ENCODE measurements around the gene TULP4.

The TULP4 gene, protein sequence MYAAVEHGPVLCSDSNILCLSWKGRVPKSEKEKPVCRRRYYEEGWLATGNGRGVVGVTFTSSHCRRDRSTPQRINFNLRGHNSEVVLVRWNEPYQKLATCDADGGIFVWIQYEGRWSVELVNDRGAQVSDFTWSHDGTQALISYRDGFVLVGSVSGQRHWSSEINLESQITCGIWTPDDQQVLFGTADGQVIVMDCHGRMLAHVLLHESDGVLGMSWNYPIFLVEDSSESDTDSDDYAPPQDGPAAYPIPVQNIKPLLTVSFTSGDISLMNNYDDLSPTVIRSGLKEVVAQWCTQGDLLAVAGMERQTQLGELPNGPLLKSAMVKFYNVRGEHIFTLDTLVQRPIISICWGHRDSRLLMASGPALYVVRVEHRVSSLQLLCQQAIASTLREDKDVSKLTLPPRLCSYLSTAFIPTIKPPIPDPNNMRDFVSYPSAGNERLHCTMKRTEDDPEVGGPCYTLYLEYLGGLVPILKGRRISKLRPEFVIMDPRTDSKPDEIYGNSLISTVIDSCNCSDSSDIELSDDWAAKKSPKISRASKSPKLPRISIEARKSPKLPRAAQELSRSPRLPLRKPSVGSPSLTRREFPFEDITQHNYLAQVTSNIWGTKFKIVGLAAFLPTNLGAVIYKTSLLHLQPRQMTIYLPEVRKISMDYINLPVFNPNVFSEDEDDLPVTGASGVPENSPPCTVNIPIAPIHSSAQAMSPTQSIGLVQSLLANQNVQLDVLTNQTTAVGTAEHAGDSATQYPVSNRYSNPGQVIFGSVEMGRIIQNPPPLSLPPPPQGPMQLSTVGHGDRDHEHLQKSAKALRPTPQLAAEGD (N-terminal part only)

DNA sequence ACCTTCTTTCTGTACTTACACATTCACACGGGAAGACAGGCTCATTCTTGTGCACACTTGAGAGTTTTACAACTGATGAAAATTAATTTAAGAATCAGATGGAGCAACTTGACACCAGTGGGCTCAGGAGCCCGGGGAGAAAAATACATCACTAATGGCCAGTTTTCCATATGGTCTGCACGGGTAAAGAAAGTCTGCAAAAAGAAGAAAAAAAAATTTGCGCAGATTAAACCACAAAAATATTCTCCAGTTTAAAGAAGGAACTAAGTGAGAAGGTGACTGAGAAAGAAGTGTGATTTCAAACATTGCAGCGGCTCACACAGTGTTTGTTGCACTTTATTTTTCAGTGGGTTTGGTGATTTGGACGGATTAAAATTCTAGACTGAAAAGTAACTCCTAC lies at the start of gene TULP4:
TSS of gene TULP4 (plus strand) at position 301 of the 400 bp plus-strand sequence. CDS start 1,552 bp downstream, outside the sequence.
- no peak for DNase-seq

DNA sequence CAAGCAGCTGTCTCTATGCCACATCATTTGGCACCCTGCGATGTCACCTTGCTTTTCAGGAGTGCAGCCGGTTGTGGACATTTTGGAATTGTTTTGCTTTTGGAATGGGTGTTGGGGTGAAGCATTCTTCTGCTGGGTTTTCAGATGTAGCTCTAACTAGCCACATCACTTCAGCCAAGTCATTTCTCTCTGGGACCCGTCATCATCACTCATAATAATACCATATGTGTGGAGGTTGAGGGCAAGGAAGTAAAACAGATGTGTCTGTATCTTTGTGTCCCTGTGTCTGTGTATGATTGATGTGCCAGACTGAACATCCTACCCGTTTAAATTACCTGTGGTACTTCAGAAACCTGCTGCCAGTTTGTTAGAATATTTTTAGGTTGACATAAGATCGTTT lies 49.5 kb upstream of the TULP4 start:
- no peak for DNase-seq

DNA sequence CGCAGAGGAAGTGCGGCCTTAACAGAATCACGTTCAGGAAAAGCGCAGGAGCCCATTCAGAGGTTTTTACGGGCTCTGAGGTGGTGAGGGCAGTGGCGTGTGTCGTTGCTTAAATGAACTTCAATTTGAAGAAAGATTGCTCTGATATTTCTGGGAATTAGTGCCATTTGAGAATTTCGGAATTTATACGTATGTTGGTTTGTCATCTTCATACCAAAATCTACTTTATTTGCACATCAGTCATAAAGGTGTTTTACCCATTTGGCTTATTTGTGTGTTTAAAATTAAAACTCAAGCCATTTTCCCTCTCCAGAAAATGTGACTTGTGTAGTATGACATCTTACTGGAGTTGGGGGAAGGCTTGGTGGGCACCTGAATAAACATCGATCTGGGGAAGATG lies 48.1 kb upstream of the TULP4 start:
- no peak for DNase-seq

DNA sequence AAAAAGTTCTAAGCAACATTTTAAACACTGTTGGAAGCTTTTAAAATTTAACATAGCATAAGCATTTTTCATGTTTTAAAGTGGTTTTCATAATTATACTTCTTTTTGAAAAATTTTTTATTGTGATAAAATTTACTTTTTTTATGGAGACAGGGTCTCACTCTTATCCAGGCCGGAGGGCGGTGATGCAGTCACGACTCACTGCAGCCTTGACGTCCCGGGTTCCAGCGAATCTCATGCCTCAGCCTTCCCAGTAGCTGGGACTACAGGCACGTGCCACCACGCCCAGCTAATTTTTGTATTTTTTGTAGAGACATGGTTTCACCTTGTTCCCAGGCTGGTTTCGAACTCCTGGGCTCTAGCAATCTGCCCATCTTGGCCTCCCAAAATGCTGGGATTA lies 46.1 kb upstream of the TULP4 start:
- no peak for DNase-seq

DNA sequence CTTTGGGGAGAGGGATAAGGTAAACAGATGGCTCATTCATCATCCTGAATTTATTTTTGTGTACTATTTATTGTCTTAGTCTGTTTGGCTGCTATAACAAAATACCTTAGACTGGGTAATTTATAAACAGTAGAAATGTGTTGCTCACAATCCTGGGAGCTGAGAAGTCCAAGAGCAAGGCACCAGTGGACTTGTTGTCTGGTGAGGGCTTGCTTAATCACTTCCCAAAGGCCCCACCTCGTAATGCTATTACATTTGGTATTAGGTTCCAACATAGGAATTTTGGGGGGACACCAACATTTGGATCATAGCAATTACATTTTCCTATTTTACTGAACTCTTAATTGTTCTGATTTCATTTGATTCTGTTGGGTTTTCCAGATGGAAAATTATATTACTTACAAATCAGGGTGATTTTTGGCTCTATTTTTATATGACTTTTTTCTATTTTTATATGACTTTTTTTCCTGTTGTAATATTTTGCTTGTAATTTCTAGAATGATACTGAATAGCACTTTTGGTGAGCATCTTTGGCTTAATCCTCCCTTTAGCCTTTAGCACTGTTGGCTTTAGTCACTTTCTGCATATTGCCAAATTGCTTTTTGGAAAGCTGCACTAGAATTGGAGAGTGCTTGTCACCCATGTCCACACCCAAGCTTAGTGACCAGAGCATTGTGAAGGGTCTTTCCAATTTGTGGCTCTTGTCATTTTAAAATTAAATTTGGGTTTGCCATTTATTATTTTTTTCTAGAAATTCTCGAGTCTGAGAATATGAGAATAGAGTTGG lies 43.7 kb upstream of the TULP4 start:
- DNase-seq = no peak

DNA sequence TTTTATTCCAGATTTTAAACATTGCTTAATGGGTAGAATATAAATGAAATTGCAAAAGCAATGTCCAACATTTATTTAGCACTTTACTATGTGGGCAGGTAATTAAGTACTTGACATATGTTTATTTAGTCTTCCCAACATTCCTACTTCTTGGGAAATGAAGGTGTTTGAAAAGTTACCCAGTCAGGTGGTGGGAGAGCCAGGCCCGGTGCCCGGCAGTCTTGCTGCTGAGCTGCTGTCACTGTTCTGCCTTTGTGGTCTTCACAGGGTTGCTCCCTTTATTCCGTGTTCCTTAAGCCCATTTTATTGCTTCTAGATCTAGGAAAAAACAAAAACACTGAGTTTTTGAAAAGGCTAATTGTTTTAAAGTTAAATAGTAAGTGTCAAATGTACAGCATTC lies 42.6 kb upstream of the TULP4 start:
- no peak for DNase-seq

DNA sequence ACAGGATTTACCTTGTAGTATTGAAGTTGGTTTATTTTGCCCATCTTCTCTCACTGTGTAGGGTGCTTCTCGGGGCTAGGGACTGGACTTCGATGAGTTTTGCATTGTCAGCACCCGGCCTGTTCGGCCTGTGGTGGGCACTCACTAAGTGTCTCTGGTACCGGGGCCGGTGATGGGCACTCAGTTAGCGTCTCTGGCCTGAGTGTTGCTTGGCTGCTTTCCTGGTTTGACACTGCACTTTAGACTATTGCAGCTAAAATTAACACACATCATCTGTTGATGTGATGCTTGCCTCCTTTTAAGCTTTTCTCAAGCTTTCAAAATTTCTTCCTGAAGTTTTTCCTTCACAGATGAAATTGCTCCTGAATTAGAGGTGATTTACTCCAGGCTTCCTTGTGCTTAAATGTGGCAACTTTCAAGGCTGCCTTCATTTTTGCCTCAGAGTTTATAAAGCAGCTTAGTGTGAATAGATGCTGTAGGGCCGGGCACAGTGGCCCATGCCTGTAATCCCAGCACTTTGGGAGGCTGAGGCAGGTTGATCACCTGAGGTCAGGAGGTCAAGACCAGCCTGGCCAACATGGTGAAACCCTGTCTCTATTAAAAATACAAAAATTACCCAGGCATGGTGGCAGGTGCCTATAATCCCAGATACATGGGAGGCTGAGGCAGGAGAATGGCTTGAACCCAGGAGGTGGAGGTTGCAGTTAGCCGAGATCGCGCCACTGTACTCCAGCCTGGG lies 41.7 kb upstream of the TULP4 start:
- DNase-seq = no peak

DNA sequence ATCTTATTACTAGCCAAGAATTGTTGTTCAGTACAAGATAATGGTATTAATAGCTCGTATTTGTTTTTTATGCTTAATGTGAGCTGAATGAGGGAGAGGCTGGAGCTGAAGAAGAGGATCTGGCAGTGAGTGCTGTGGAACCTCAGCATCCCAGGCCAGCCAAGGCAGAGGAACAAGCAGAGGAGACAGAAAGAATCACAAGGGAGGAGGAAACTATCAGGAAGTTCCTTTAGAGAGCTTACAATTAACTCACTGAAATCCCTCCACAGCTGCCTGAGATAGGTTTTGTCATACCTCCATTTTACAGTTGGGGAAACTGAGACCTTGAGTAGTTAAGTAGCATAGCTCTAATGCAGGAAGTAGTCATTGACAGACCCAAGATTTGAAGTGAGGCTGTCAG lies 39.9 kb upstream of the TULP4 start:
- DNase-seq = no peak

DNA sequence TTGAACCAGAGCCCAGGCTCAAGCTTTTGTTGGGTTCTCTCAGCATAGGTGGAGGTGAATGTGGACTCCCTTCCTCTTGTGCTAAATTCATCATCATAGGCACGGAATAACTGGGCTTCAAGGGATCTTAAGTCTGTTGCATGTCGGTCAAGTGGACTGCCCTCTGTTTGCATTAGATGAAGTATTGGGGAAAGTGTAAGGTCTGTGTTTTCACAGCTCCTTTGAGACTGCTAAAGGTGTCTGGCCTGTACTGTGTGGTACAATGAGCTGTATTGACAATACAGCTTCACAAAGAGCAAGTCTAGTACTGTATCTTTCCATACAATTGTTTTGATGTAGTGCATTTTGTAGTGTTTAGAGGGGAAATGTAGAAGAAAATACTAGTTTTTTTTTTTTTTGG lies 34.3 kb upstream of the TULP4 start:
- no peak for DNase-seq

DNA sequence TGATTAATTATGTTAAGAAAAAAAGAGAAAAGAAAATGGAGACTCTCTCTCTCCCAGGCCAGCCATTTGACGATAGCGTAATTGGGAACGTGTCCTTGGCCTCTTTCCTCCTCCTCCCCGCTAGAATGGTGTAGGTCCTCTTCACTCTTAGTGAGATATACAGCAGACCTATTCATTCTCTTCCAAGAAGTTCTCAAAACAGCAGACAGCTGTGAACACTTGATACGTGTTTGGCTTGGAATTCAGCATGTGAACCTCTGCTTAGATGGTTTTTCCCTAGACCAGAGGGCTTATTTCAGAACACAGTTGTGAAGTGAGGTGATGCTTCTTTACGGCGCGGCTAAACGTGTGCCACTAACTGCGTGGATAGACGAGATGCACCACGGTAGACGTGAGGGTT lies 32.6 kb upstream of the TULP4 start:
- DNase-seq = peak; percentile 65

DNA sequence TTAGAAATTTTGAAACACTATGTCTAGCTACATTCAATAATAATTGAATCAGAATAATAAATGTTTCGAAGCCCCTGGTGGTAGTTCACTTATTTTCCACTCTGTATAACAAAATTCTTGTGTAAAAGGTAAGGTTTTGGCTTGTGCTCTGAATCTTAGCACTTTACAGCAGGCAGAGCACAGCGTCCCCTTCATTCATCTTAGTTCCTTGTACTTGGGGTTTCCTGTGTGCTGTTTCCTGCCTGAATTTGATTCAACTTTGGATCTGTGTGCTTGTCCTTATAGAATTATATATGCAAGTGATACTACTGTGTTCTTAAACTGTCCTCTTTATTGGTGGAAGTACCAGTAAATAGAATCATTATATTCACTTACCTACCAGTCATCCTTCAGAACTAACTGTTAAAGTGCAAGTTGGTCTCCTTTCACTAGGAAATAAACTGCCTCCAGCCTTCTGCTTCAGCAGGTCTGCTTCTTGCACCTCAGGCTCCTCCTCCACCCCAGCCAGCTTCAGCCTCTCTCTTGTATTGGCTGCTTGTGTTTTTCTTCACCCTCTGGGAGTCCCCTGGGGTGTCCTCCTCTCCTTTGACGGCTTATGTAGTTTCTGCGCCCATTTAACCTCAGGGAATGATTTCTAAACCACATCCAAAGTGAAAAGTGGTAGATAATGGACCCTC lies 28.8 kb upstream of the TULP4 start:
- DNase-seq = no peak

DNA sequence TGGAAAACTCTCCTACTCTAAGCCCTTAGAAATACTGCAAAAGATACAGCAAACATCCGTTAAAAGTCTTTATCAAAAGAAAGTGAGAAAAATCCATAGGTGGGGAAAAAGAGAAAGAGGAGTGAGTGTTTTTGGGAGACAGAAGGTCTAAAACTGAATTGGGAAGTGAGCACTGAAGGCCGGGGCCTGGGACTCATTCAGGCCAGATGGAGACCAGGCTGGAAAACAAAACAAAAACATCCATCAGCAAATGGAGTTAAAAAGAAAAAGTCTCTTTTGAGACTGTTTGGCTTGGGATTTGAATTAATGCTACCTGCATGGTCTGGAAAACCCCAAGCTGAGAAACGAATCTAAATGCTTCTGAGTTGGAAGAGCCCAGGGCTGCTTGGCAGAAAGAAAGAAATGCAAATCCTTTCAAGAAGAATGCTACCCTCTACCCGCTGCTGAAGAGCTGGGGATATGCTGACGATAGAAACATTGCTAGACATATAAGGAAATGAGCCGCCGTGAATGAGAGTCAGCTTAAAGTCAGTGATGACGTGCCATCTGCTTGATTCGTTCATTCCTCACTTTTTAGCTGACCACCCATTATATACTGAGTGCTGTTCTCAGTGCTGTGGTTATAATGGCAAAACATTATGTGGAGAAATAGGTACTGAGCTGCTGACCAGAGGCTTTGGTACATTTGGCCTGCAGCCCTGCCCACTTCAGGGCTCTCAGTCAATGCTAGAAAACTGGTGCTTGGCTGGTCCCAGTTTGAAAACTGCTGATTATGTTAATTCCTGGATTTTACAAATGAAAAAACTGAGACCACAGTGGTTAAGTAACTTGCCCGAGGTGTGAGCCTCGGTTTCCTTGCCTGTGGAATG lies 28.0 kb upstream of the TULP4 start:
- DNase-seq = peak; percentile 57

DNA sequence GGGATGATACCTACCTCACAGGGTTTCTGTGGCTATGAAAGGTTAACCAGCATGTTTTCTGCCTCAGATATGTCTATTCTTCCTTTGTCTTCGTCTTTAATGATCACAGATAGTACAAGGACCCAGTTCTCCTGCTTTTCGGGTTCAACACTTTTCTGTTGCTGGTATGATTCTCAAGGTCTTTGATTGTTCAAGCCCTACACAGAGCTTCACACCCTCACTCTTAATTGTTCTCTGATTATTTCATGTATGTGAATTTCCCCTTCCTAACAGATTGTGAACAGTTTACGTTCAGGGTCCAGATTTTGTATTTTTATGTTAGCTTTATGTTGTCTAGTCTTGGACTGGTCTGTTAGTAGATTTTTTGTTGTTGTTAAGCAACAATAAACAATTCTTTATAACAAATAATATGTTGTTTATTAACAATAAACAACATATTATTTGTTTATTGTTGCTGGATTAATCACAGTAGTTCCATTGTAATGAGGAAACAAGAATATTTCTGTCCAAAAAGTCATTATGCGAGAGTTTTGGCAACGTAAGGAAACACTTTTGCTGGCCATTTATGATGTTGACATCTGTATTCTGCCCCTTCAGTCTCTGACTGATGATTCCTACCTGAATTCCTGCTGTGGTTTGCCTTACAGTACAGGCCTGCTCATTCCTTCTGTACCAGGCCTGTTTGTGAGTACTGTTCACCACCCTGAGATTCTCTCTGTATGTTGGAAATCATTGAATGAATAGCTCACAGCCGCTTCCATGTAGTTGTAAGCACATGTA lies 27.2 kb upstream of the TULP4 start:
- DNase-seq = no peak

DNA sequence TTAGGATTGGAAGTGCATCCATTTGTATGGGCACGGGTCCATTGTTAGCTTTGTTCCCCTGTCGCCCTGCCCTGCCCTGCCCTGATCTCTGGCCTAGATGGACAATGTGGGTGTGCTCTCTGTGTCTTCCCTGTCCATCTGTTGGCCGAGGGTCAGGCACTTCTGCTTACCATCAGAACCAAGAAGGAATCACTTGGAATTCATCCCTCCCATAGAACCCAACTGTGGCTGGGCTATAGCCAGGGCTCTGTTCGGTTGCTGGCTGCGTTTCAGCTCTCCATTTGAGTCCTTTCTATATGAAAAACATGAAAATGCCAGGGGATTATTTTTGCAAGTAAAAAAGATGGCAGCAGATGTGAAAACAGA lies 26.6 kb upstream of the TULP4 start:
- peak; percentile 56 for DNase-seq

DNA sequence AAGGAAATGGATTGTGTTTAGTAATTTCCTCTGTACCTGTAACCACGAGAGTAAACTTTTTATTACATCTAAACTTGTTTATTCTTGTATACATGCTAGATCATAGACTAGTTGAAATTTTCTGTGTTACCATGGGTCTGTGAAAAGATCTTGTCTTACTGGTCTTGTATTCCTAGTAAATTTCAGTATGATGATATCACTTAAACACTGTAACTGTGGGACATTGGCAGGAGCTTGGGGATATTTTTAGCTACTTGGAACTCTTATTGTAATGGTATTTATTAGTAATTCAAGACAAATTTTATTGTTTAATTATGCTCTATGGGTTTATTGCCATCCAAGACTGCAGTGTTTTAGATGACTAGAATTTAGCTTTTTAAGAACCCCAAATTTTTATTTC lies 25.9 kb upstream of the TULP4 start:
- no peak for DNase-seq

DNA sequence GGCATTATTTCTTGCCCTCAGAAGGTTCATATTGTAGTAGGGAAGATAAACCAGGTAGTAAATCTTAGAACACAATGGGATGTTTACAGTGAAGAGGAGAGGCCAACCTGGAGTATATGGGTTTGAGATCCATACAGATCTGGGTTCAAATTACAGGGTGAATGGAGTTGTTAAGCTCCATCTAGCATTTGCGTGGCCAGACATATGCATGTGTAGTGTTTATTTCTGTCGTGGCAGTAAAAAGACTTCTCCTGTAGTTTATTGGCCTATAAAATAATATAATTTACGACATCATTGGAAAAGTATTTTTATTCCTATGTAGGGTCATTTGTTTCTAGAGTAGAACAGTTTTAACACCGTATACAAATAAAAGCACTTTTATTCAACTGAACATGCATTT lies 25.2 kb upstream of the TULP4 start:
- DNase-seq = no peak

DNA sequence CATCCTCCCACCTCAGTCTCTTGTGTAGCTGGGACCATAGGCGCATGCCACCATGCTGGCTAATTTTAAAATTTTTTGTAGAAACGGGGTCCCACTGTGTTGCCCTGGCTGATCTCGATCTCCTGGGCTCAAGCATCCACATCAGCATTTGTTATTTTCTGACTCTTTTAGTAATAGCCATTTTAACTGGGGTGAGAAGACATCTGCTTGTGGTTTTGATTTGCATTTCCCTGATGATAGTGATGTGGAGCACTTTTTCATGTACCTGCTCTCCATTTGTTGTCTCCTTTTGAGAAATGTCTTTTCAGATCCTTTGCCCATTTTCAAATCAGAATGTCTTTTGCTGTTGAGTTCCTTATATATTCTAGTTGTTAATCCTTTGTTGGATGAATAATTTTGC lies 22.2 kb upstream of the TULP4 start:
- no peak for DNase-seq

DNA sequence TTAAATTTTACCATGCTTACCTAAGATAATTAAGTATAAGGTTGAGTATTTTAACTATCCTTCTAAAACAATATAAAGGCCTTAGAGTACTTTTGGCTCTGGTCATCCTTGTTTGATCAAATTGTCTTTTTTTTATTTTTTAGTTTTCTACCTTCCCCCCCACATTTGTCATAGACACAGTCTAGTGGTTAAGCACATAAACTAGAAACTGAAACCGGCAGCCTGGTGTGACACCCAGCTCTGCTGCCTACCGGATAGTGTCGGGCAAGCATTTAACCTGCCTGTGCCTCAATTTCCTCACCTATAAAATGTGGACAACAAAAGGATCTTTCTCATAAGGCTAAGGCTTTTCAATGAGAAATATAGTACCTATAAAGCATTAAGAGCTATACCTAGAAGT lies 21.6 kb upstream of the TULP4 start:
- no peak for DNase-seq

DNA sequence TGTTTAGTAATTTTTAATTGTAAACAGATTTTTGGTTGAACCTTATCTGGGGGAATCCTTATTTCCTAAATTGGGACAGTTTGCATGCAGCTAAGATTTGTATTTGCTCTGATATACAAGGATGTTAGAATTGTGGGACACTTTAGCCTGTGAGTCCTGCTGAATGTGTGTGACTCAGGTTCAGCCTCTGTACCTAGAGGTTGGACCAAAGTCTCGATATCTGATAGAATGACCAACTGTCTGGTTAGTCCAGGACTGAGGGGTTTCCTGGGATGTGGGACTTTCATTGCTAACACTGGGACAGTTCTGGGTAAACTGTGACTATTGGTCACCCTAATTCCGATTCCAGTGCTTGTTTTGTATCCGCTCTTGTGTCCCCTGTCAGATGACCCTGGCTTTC lies 20.2 kb upstream of the TULP4 start:
- DNase-seq = no peak

DNA sequence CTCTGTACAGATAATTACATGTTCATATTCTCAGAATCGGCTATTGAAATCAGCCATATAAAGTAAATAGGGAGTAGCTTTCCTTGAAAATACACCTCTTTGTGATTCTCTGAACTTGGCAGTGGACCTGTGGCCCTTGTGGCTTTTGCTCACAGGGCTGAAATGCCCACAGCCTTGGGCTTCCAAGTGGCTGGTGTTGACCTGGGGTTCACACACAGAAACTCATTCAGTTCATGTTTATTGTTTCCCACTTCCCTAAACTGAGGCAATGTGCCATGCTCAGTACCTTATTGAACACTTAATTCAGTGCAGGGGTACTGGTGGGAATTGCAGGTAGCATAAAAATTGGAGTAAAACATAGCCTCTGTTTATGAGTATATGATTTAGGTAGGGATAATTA lies 19.1 kb upstream of the TULP4 start:
- DNase-seq = no peak

Measured in femur (tissue), 1 donor.